K562 (cell line): ENCODE data around the gene CDK14. TPM values are rescaled to one million over a fixed set of nuclear protein-coding genes. Genes with fewer than 3 reads are reported as not detected.

Source experiments
- ATAC-seq: fragments of 200-7000 bp; cut with Tn5 transposase; 3 replicates; pipeline ENCODE4 v1.9.1; 2020; ENCODE audit warnings: moderate library complexity
- BruUV-seq: library from RNA; stranded (reverse); fragments of 400-500 nt; replicated peaks from 2 replicates; lab custom pipeline; 2021; lab: Mats Ljungman, UMichigan
- CTCF ChIA-PET: fragments of 300-600 bp; formaldehyde crosslinking; extraction: SDS; loops from one replicate; lab custom pipeline; 2021; ENCODE audit warnings: low intra/inter-chr PET ratio; lab: Yijun Ruan, JAX
- POLR2A ChIA-PET: fragments of 300-600, 350-650 bp; sonication (Branson Sonifier 250); formaldehyde crosslinking; extraction: SDS; loops from one replicate; lab custom pipeline; 2021; ENCODE audit warnings: antibody characterized with exemption, inconsistent platforms; lab: Yijun Ruan, JAX
- DNase-seq, 4 experiments: peaks; one replicate each; pipeline versions ENCODE4 v3.0.0 to v3.0.0-alpha.2; 2011 to 2018; ENCODE audit warnings: low spot score in 3 of 4, mixed read lengths in 3 of 4; ENCODE audit errors: extremely low read depth in 1 of 4
- FAIRE-seq: peaks from 2 replicates; lab custom pipeline; 2011; peaks lifted over from hg19 to GRCh38; lab: Jason Lieb, UNC
- H2AFZ ChIP-seq: 2 replicates; pipeline ENCODE4 v1.6.0; 2011; ENCODE audit warnings: low read depth, low read length, control low read depth, inconsistent platforms
- H3K27ac ChIP-seq: fragments of 200-600 bp; 3 replicates; pipeline ENCODE4 v1.8.0; 2011; ENCODE audit warnings: low read depth, mild to moderate bottlenecking, control low read depth, inconsistent platforms, low read length, moderate library complexity, mixed read lengths; ENCODE audit errors: extremely low read depth
- H3K27me3 ChIP-seq, 2 experiments: fragments of 300-600 bp in 1 of 2; 2 replicates in 1 of 2; 3 replicates in 1 of 2; pipeline versions ENCODE4 v1.6.0 to v1.8.0; 2011; ENCODE audit warnings: inconsistent platforms in 2 of 2, low read length in 2 of 2, mild to moderate bottlenecking in 1 of 2, mixed read lengths in 1 of 2, moderate library complexity in 1 of 2; ENCODE audit not compliant: control insufficient read depth in 2 of 2, insufficient read depth in 2 of 2
- H3K36me3 ChIP-seq: fragments of 300-600 bp; 3 replicates; pipeline ENCODE4 v1.8.0; 2011; ENCODE audit warnings: mild to moderate bottlenecking, low read length, inconsistent platforms; ENCODE audit not compliant: control insufficient read depth, insufficient read depth
- H3K4me1 ChIP-seq, 2 experiments: fragments of 200-600 bp in 1 of 2; replicated peaks in 1 of 2; 2 replicates in 1 of 2; 3 replicates in 1 of 2; pipeline versions ENCODE4 v1.5.1 to v1.8.0; 2011; ENCODE audit warnings: inconsistent platforms in 2 of 2, low read length in 2 of 2, mild to moderate bottlenecking in 1 of 2, mixed read lengths in 1 of 2, moderate library complexity in 1 of 2; ENCODE audit not compliant: control insufficient read depth in 2 of 2, insufficient read depth in 2 of 2
- H3K4me2 ChIP-seq: 2 replicates; pipeline ENCODE4 v1.6.1; 2011; ENCODE audit warnings: low read length, control low read depth, inconsistent platforms, mixed read lengths; ENCODE audit not compliant: insufficient read depth
- H3K4me3 ChIP-seq: fragments of 200-600 bp; sonication (generic), shearing (Covaris generic); 2 replicates; pipeline ENCODE4 v1.5.1; 2016; ENCODE audit warnings: control low read depth, inconsistent platforms
- H3K79me2 ChIP-seq: fragments of 200-600 bp; 3 replicates; pipeline ENCODE4 v1.8.0; 2011; ENCODE audit warnings: low read length, inconsistent platforms; ENCODE audit not compliant: control insufficient read depth, insufficient read depth
- H3K9ac ChIP-seq, 2 experiments: 2 replicates each; pipeline versions ENCODE4 v1.6.0 to v1.6.1; 2011; ENCODE audit warnings: low read depth in 2 of 2, low read length in 2 of 2, control low read depth in 1 of 2, inconsistent platforms in 1 of 2, mild to moderate bottlenecking in 1 of 2, mixed read lengths in 1 of 2; ENCODE audit not compliant: insufficient read depth in 1 of 2
- H3K9me1 ChIP-seq: one replicate; pipeline ENCODE4 v1.6.0; 2011; ENCODE audit warnings: inconsistent platforms, mild to moderate bottlenecking, low read length, moderate library complexity; ENCODE audit not compliant: control insufficient read depth, insufficient read depth
- H3K9me3 ChIP-seq: replicated peaks from 2 replicates; pipeline ENCODE4 v1.5.1; 2011; ENCODE audit warnings: low read depth, low read length, inconsistent platforms; ENCODE audit not compliant: control insufficient read depth, insufficient read depth
- H4K20me1 ChIP-seq: replicated peaks from 2 replicates; pipeline ENCODE4 v1.6.1; 2011; ENCODE audit warnings: low read length, inconsistent platforms, mixed read lengths; ENCODE audit not compliant: control insufficient read depth, insufficient read depth
- CBFA2T3 ChIP-seq: fragments of 450-650 bp; IDR thresholded peaks from 2 replicates; pipeline ENCODE4 v1.6.1; 2017
- CCNT2 ChIP-seq: IDR thresholded peaks from 2 replicates; pipeline ENCODE4 v1.6.1; 2011; ENCODE audit warnings: borderline replicate concordance, low read depth, mild to moderate bottlenecking, moderate library complexity, mixed read lengths, low read length; ENCODE audit not compliant: insufficient read length; ENCODE audit errors: extremely low read depth
- IRF1 ChIP-seq: sonication (generic); formaldehyde crosslinking; IDR thresholded peaks from 2 replicates; pipeline ENCODE4 v1.8.0; 2022; ENCODE audit warnings: missing genetic modification reagents, mild to moderate bottlenecking, borderline replicate concordance
- MAX ChIP-seq: sonication (generic); formaldehyde crosslinking; IDR thresholded peaks from 2 replicates; pipeline ENCODE4 v1.9.0; 2022; ENCODE audit warnings: mild to moderate bottlenecking, missing genetic modification reagents
- PHB2 ChIP-seq: fragments of 450-650 bp; IDR thresholded peaks from 2 replicates; pipeline ENCODE4 v1.6.1; 2017; ENCODE audit warnings: low read depth
- REST ChIP-seq, 2 experiments: fragments of 450-650 bp; formaldehyde crosslinking in 1 of 2; IDR thresholded peaks; 2 replicates each; pipeline versions ENCODE4 v1.4.0 to v1.6.1; 2014 to 2020; ENCODE audit warnings: mild to moderate bottlenecking in 2 of 2, borderline replicate concordance in 1 of 2, low read depth in 1 of 2
- SRF ChIP-seq, 2 experiments: fragments of 250-450, 450-650 bp in 1 of 2; sonication (Bioruptor Pico) in 1 of 2; sonication (generic) in 1 of 2; formaldehyde crosslinking; IDR thresholded peaks; 2 replicates each; pipeline versions ENCODE4 v1.5.0 to v1.5.1; 2020 to 2022; ENCODE audit warnings: mild to moderate bottlenecking in 1 of 2, missing genetic modification reagents in 1 of 2
- ZNF551 ChIP-seq: fragments of 250-450 bp; sonication (Bioruptor Pico); IDR thresholded peaks from 2 replicates; pipeline ENCODE4 v1.5.0; 2021; ENCODE audit warnings: mild to moderate bottlenecking, moderate library complexity
- ZNF79 ChIP-seq: fragments of 250-450 bp; sonication (Bioruptor Pico); IDR thresholded peaks from 2 replicates; pipeline ENCODE4 v1.4.0; 2020; ENCODE audit warnings: low read depth, mild to moderate bottlenecking, moderate library complexity
- WGBS: fragments of 100-300 bp; shearing (Covaris generic); methylation state at CpG from one replicate; pipeline ENCODE4 v1.1.6; 2016; ENCODE audit warnings: low coverage, mixed read lengths; ENCODE audit not compliant: insufficient coverage; ENCODE audit errors: missing lambda C conversion rate; 5-methylcytosine and 5-hydroxymethylcytosine counted together
- in situ Hi-C: fragments of 300-500 bp; cut with MboI; formaldehyde crosslinking; loops from 4 replicates; pipeline ENCODE4 v1.15.0; 2018; ENCODE audit warnings: inconsistent platforms, mixed read lengths
- intact Hi-C: fragments of 100-400 bp; cut with micrococcal nuclease; formaldehyde crosslinking; loops from 2 replicates; pipeline ENCODE4 v1.14.2; 2022
- polyA plus RNA-seq, 8 experiments: library from polyadenylated mRNA; depleted of rRNA in 4 of 8; stranded (reverse) in 5 of 8; unstranded in 3 of 8; fragments of >200 nt; fragmentation: Nextera tagmentation in 2 of 8; fragmentation: Illumina TruSeq in 1 of 8; extraction: Ambion mirVana in 2 of 8; extraction: Trizol in 1 of 8; gene quantifications; 2 replicates each; pipeline versions ENCODE4 v1.2.1 to v1.2.3, GENCODE V29; 2011 to 2014; ENCODE audit warnings: inconsistent platforms in 1 of 8, missing spikeins in 1 of 8
- total RNA-seq, 7 experiments: library from RNA; depleted of rRNA in 6 of 7; stranded (reverse); fragments of >200 nt in 6 of 7; fragmentation: Illumina TruSeq in 2 of 7; extraction: Trizol in 2 of 7; gene quantifications; 2 replicates each; pipeline versions ENCODE4 v1.2.1 to v1.2.3, GENCODE V29; 2011 to 2021; ENCODE audit warnings: low replicate concordance in 1 of 7

Gene CDK14
- total and polyA plus RNA-seq, 9 of the 15 experiments (the other 6 are each of a cell fraction or from before 2014, with no cell fraction given): 0.03 to 0.91 (median 0.16) TPM

GRCh38 chr7:91082038-91082437 lies 485.9 kb downstream of the CDK14 start:
- in situ Hi-C loops (no loop called here), intact Hi-C loops (loop anchor here (10.0 kb wide), 2 partner anchors 353 to 773 kb away; no protein-coding TSS in a partner anchor)
- Histone ChIP-seq H3K9ac (no peak overlapping the region), H3K4me1 (no peaks in the 10 kb centered on the region), H3K27ac (no peak overlapping the region), H2AFZ (no peak overlapping the region), H3K36me3 (no peaks in the 10 kb centered on the region), H3K4me2 (no peak overlapping the region), H3K27me3 (peaks cover 2 to 5% of the 10 kb centered on the region in 2 experiments; a peak in 1 of 5 replicates), H3K9me3 (no peaks in the 10 kb centered on the region), H3K9me1 (no peaks in the 10 kb centered on the region), H3K79me2 (no peaks in the 10 kb centered on the region), H3K4me3 (no peak overlapping the region), H4K20me1 (no peaks in the 10 kb centered on the region)
- POLR2A ChIA-PET: no interaction called here
- CTCF ChIA-PET: interaction anchor here (1.3 kb wide), 1 partner anchor 554 kb away, joined by 6 read pairs; no protein-coding TSS in a partner anchor
- no peak for TF ChIP-seq ZNF551 (CRISPR knock-in tag)
- TF ChIP-seq IRF1 (CRISPR knock-in tag): no peak
- no peak for TF ChIP-seq ZNF79 (CRISPR knock-in tag)
- TF ChIP-seq REST (IDR thresholded peaks at IDR 0.05; ENCODE audit: borderline replicate concordance): 0 out of 2 replicates have a peak, but pooled peaks have one; percentile 8
- TF ChIP-seq REST (CRISPR knock-in tag; IDR thresholded peaks at IDR 0.05; ENCODE audit: low read depth): no peak
- no peak for TF ChIP-seq MAX
- no peak for TF ChIP-seq CBFA2T3
- TF ChIP-seq CCNT2: no peak
- no peak for TF ChIP-seq SRF (CRISPR knock-in tag; IDR thresholded peaks at IDR 0.05)
- no peak for TF ChIP-seq PHB2
- BruUV-seq: no TSS peak
- no peak for FAIRE-seq
- no peak for DNase-seq
- ATAC-seq: no peak
- WGBS: 2% methylated on average over 3 of the region's 3 CpGs
